Psoas muscle (tissue), 8 donors: Measurements from ENCODE around the gene ERFL. TPM values are rescaled to one million over a fixed set of nuclear protein-coding genes. Genes with fewer than 3 reads are reported as not detected.

Source experiments
- ATAC-seq, 4 donors: fragments of 200-7000 bp; cut with Tn5 transposase; one replicate each; pipeline ENCODE4 v1.9.1; 2020; ENCODE audit warnings: moderate library complexity in 3 of 4, mild to moderate bottlenecking in 2 of 4
- DNase-seq, 2 donors: peaks; one replicate each; pipeline ENCODE4 v3.0.0-alpha.2; 2020
- H3K27ac ChIP-seq: fragments of 200-600 bp; one replicate; pipeline ENCODE4 v1.8.0; 2022
- H3K27me3 ChIP-seq, 3 donors: fragments of 200-600 bp in 1 of 3; one replicate each; pipeline versions ENCODE4 v1.6.1 to v1.8.0; 2013 to 2022; ENCODE audit warnings: low read length in 2 of 3, mild to moderate bottlenecking in 2 of 3, moderate library complexity in 1 of 3; ENCODE audit not compliant: insufficient read depth in 3 of 3
- H3K36me3 ChIP-seq, 2 donors: fragments of 200-600 bp in 1 of 2; one replicate each; pipeline versions ENCODE4 v1.6.1 to v1.8.0; 2013 to 2022; ENCODE audit warnings: low read depth in 1 of 2, mild to moderate bottlenecking in 1 of 2, moderate library complexity in 1 of 2; ENCODE audit not compliant: insufficient read depth in 1 of 2
- H3K4me1 ChIP-seq: fragments of 200-600 bp; one replicate; pipeline ENCODE4 v1.8.0; 2022
- H3K4me3 ChIP-seq: fragments of 200-600 bp; one replicate; pipeline ENCODE4 v1.8.0; 2022; ENCODE audit warnings: mild to moderate bottlenecking
- H3K9me3 ChIP-seq: fragments of 200-600 bp; one replicate; pipeline ENCODE4 v1.8.0; 2022
- CTCF ChIP-seq: fragments of 200-600 bp; IDR thresholded peaks from one replicate; pipeline ENCODE4 v1.8.0; 2022; ENCODE audit warnings: antibody characterized with exemption
- WGBS, 3 donors: extraction: QIAGEN DNeasy Blood & Tissue Kit; methylation state at CpG; one replicate each; pipeline versions ENCODE4 v1.1.6 to v1.1.7; 2013; 5-methylcytosine and 5-hydroxymethylcytosine counted together
- intact Hi-C, 2 donors: fragments of 100-400 bp; cut with DNase I; formaldehyde crosslinking; loops; one replicate each; pipeline versions ENCODE4 v1.11.0 to v1.14.2; 2022
- polyA plus RNA-seq, 3 donors: library from polyadenylated mRNA; stranded (reverse); fragments of 200-250 nt; gene quantifications; one replicate each; pipeline ENCODE4 v1.2.3, GENCODE V29; 2013
- total RNA-seq, 4 donors: library from RNA; stranded (reverse); fragmentation: NEBNext Ultra II Directional in 2 of 4; extraction: Animal tissue kit (Norgen Biotek cat#: 25700) in 2 of 4; gene quantifications; one replicate each; pipeline versions ENCODE4 v1.2.1 to v1.2.4, GENCODE V29; 2021 to 2023
- donor health status: healthy with polysubstance abuse.
- donor health status: DM: no; HTN: no; CAD: no; lungs with moderate emphysema.
- donor health status: Bipolar disorder and iron deficiency.
- donor health status: healthy.
- donor health status: DM: yes; HTN: yes; CAD: no.
- donor health status: DM: no; HTN: no; CAD: no.
- donor health status: DM: no; HTN: no; CAD: no.
- donor health status: DM: yes; HTN: yes; CAD: no.

The ERFL gene
- total and polyA plus RNA-seq, 7 donors: 0.03 TPM; not detected in 6

DNA sequence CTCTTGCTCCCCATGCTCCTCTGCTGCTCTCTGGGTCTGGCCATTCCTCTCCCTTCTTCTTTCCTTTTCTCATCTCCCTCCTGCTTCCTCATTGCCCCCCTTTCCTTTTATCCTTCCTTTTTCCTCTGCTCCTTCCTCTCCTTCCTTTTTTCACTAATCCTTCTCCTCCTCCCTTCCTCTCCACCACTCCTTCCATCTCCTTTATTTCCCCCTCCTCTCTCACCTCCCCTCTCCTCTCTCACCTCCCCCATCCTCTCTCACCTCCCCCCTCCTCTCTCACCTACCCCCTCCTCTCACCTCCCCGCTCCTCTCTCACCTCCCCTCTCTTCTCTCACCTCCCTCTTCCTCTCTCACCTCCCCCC lies 31.7 kb downstream of the ERFL start:
- Histone ChIP-seq H3K9me3 (no peaks in the 10 kb centered on the region), H3K36me3 (peaks cover 5 to 70% of the 10 kb centered on the region in 2 donors)

DNA sequence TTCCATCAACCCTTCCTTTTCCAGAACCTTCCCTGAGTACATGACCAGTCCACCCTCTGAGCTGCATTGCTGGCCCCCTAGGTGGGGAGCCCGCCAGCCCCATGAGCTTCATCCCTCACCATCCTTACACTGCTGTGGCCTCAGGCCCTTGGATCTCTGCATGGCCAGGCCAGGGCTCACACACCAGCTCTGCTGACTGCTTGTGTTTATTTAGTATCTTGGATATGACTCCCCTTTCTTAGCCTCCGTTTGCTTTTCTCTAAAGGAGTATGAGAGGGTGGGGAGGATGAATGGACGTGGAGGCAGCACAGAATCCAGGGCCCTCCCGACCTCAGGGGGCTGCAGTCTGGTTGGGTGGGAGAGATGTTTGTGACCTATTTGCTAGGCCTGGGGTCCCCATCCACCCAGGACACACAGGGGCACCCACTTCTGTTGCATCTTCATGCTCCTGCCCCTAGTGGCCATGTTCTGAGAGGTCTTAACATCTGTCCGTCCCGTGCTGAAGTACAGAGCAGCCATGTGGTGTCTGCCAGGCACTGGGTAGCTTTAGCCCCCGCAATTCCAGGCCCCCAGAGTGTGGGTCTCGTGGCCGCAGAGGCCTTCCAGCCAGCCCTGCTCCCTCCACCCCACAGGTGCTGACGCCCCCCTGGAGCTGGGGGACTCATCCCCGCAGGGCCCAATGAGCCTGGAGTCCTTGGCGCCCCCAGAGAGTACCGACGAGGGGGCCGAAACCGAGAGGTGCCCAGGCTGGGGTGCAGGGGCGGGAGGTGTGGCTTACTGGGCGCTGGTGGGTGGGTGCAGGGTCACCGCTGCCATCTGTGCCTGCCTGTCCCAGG lies 32.3 kb downstream of the ERFL start:
- intact Hi-C loops: no loop called here
- Histone ChIP-seq H3K4me3 (no peak overlapping the region), H3K27ac (no peak overlapping the region), H3K9me3 (no peaks in the 10 kb centered on the region), H3K4me1 (no peaks in the 10 kb centered on the region), H3K36me3 (peaks cover 5 to 65% of the 10 kb centered on the region in 2 donors), H3K27me3 (no peaks in the 10 kb centered on the region)
- 80 to 82% (median 82%) methylated on average over 19 of the region's 19 CpGs for WGBS, 3 donors
- TF ChIP-seq CTCF: no peak
- no peak for DNase-seq
- no peak for ATAC-seq

More for the DNA sequence above, 31.7 kb downstream of the ERFL start:
- no peak for DNase-seq
- Histone ChIP-seq H3K4me3 (no peak overlapping the region), H3K4me1 (no peaks in the 10 kb centered on the region), H3K27ac (no peak overlapping the region), H3K27me3 (no peaks in the 10 kb centered on the region)
- intact Hi-C loops: no loop called here
- TF ChIP-seq CTCF: no peak
- 100% methylated on average over 1 of the region's 1 CpG; no CpG with 5 or more reads in 1 of the 3 donors for WGBS, 3 donors
- ATAC-seq: no peak

DNA sequence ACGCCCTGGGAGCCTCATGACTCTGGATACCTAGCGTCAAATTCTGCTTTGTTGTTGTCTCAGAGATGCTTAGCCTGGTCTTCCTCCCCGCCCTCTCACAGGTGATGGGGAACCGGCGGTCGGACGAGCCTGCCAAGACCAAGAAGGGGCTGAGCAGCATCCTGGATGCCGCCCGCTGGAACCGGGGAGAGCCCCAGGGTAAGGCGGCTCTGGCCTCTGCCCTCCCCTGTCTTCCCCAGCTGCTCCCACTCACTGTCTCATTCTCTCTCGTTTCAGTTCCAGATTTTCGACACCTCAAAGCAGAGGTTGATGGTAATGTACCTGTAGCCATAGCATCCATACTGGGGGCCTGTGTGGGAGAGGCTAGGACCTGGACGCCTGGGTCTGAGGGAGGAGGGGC lies 33.9 kb downstream of the ERFL start:
- no peaks in the 10 kb centered on the region for H3K4me1 ChIP-seq
- peaks cover 5 to 53% of the 10 kb centered on the region in 2 donors for H3K36me3 ChIP-seq
- ATAC-seq: no peak
- intact Hi-C loops: no loop called here
- TF ChIP-seq CTCF: no peak
- H3K27me3 ChIP-seq: no peaks in the 10 kb centered on the region
- WGBS, 3 donors: 82 to 88% (median 83%) methylated on average over 14 of the region's 14 CpGs
- no peak overlapping the region for H3K4me3 ChIP-seq
- H3K9me3 ChIP-seq: no peaks in the 10 kb centered on the region
- no peak for DNase-seq
- H3K27ac ChIP-seq: no peak overlapping the region

GRCh38 chr19:41893899-41894298 lies 34.4 kb downstream of the ERFL start:
- Histone ChIP-seq H3K4me3 (no peak overlapping the region), H3K36me3 (peaks cover 5 to 53% of the 10 kb centered on the region in 2 donors), H3K9me3 (no peaks in the 10 kb centered on the region), H3K27ac (no peak overlapping the region), H3K4me1 (no peaks in the 10 kb centered on the region), H3K27me3 (no peaks in the 10 kb centered on the region)
- no peak for TF ChIP-seq CTCF
- WGBS, 3 donors: 60 to 91% (median 81%) methylated on average over 5 to 6 of the region's 6 CpGs
- DNase-seq: no peak
- intact Hi-C loops: no loop called here
- no peak for ATAC-seq
